H9 (cell line): ENCODE results near the gene PTPN12. TPM values are rescaled to one million over a fixed set of nuclear protein-coding genes. Genes with fewer than 3 reads are reported as not detected.

ENCODE experiments used
- DNase-seq: peaks from one replicate; pipeline ENCODE4 v3.0.0-alpha.2; 2017
- H2AFZ ChIP-seq: one replicate; pipeline ENCODE4 v1.6.1; 2013; ENCODE audit warnings: mild to moderate bottlenecking, low read length, control low read depth, moderate library complexity
- H2AK5ac ChIP-seq: 2 replicates; pipeline ENCODE4 v1.6.1; 2013; ENCODE audit warnings: low read length, control low read depth, mixed read lengths; ENCODE audit not compliant: insufficient read length
- H2BK120ac ChIP-seq: one replicate; pipeline ENCODE4 v1.6.1; 2013; ENCODE audit warnings: low read depth, mild to moderate bottlenecking, low read length, control low read depth, inconsistent platforms; ENCODE audit not compliant: poor library complexity, severe bottlenecking
- H2BK12ac ChIP-seq: 2 replicates; pipeline ENCODE4 v1.6.1; 2013; ENCODE audit warnings: low read length, control low read depth, mixed read lengths, low read depth; ENCODE audit not compliant: insufficient read length
- H2BK15ac ChIP-seq: 2 replicates; pipeline ENCODE4 v1.6.1; 2013; ENCODE audit warnings: low read depth, low read length, control low read depth
- H2BK20ac ChIP-seq: one replicate; pipeline ENCODE4 v1.6.1; 2013; ENCODE audit warnings: low read depth, mild to moderate bottlenecking, low read length, control low read depth, inconsistent platforms; ENCODE audit not compliant: poor library complexity, severe bottlenecking
- H2BK5ac ChIP-seq: 2 replicates; pipeline ENCODE4 v1.6.1; 2013; ENCODE audit warnings: low read length, control low read depth, mixed read lengths; ENCODE audit not compliant: insufficient read length
- H3K14ac ChIP-seq: 2 replicates; pipeline ENCODE4 v1.6.1; 2013; ENCODE audit warnings: low read length, control low read depth; ENCODE audit not compliant: insufficient read depth
- H3K18ac ChIP-seq: 2 replicates; pipeline ENCODE4 v1.6.1; 2013; ENCODE audit warnings: low read depth, mild to moderate bottlenecking, mixed read lengths, low read length, control low read depth; ENCODE audit not compliant: insufficient read length
- H3K23ac ChIP-seq: 2 replicates; pipeline ENCODE4 v1.6.1; 2013; ENCODE audit warnings: low read length, control low read depth, mixed read lengths, low read depth; ENCODE audit not compliant: insufficient read length
- H3K23me2 ChIP-seq: 2 replicates; pipeline ENCODE4 v1.6.1; 2013; ENCODE audit warnings: low read depth, mild to moderate bottlenecking, mixed read lengths, low read length, control low read depth; ENCODE audit not compliant: insufficient read length, poor library complexity, severe bottlenecking
- H3K27ac ChIP-seq: 2 replicates; pipeline ENCODE4 v1.5.1; 2013; ENCODE audit warnings: low read length, control low read depth, mixed read lengths, low read depth; ENCODE audit not compliant: insufficient read length
- H3K27me3 ChIP-seq: 2 replicates; pipeline ENCODE4 v1.6.1; 2013; ENCODE audit warnings: low read length, control low read depth, inconsistent platforms; ENCODE audit not compliant: insufficient read depth
- H3K4ac ChIP-seq: 2 replicates; pipeline ENCODE4 v1.6.1; 2013; ENCODE audit warnings: low read depth, mild to moderate bottlenecking, control low read depth, inconsistent platforms, low read length, moderate library complexity
- H3K4me1 ChIP-seq: 2 replicates; pipeline ENCODE4 v1.6.1; 2013; ENCODE audit warnings: low read length, control low read depth, inconsistent platforms; ENCODE audit not compliant: insufficient read depth
- H3K4me2 ChIP-seq: 2 replicates; pipeline ENCODE4 v1.6.1; 2013; ENCODE audit warnings: low read length, control low read depth, mixed read lengths; ENCODE audit not compliant: insufficient read length, insufficient read depth
- H3K56ac ChIP-seq: 2 replicates; pipeline ENCODE4 v1.6.1; 2013; ENCODE audit warnings: low read depth, mild to moderate bottlenecking, mixed read lengths, low read length, control low read depth; ENCODE audit not compliant: insufficient read length
- H3K79me1 ChIP-seq: 2 replicates; pipeline ENCODE4 v1.6.1; 2013; ENCODE audit warnings: low read depth, mild to moderate bottlenecking, moderate library complexity, low read length, control low read depth, inconsistent platforms; ENCODE audit not compliant: insufficient read depth, poor library complexity, severe bottlenecking
- H3K79me2 ChIP-seq: 2 replicates; pipeline ENCODE4 v1.6.1; 2013; ENCODE audit warnings: low read length, control low read depth, inconsistent platforms; ENCODE audit not compliant: insufficient read depth
- H3K9ac ChIP-seq: 2 replicates; pipeline ENCODE4 v1.6.1; 2013; ENCODE audit warnings: low read length, control low read depth, mixed read lengths; ENCODE audit not compliant: insufficient read length; ENCODE audit errors: extremely low read depth
- H3K9me3 ChIP-seq: one replicate; pipeline ENCODE4 v1.6.1; 2013; ENCODE audit warnings: low read depth, low read length, inconsistent platforms; ENCODE audit not compliant: control insufficient read depth
- H3T11ph ChIP-seq: one replicate; pipeline ENCODE4 v1.6.1; 2013; ENCODE audit warnings: mild to moderate bottlenecking, low read length, control low read depth, inconsistent platforms
- H4K20me1 ChIP-seq: one replicate; pipeline ENCODE4 v1.6.1; 2013; ENCODE audit not compliant: control insufficient read depth, insufficient read length, insufficient read depth
- H4K5ac ChIP-seq: 2 replicates; pipeline ENCODE4 v1.6.1; 2013; ENCODE audit warnings: low read depth, mild to moderate bottlenecking, mixed read lengths, low read length, control low read depth; ENCODE audit not compliant: insufficient read length
- H4K8ac ChIP-seq: replicated peaks from 2 replicates; pipeline ENCODE4 v1.6.1; 2013; ENCODE audit warnings: low read length, control low read depth, mixed read lengths, low read depth; ENCODE audit not compliant: insufficient read length
- H4K91ac ChIP-seq: 2 replicates; pipeline ENCODE4 v1.6.1; 2013; ENCODE audit warnings: low read depth, mild to moderate bottlenecking, moderate library complexity, mixed read lengths, low read length, control low read depth; ENCODE audit not compliant: insufficient read length
- H3K27ac Mint-ChIP-seq, 3 experiments: 2 replicates in 2 of 3; 3 replicates in 1 of 3; pipeline ENCODE4 v1.8.0; 2020 to 2021; ENCODE audit warnings: mixed read lengths in 3 of 3, mild to moderate bottlenecking in 1 of 3, moderate library complexity in 1 of 3
- H3K27me3 Mint-ChIP-seq: 2 replicates; pipeline ENCODE4 v1.8.0; 2021; ENCODE audit warnings: low read depth, mild to moderate bottlenecking, moderate library complexity, mixed read lengths
- H3K36me3 Mint-ChIP-seq, 3 experiments: 2 replicates in 2 of 3; 3 replicates in 1 of 3; pipeline ENCODE4 v1.8.0; 2020 to 2021; ENCODE audit warnings: low read depth in 3 of 3, mixed read lengths in 3 of 3; ENCODE audit not compliant: insufficient read depth in 1 of 3
- H3K4me1 Mint-ChIP-seq, 2 experiments: 2 replicates each; pipeline ENCODE4 v1.8.0; 2020; ENCODE audit warnings: mixed read lengths in 2 of 2
- H3K4me3 Mint-ChIP-seq, 2 experiments: 2 replicates in 1 of 2; 3 replicates in 1 of 2; pipeline ENCODE4 v1.8.0; 2020 to 2021; ENCODE audit warnings: mild to moderate bottlenecking in 2 of 2, mixed read lengths in 2 of 2, moderate library complexity in 1 of 2
- H3K9me3 Mint-ChIP-seq, 2 experiments: 2 replicates in 1 of 2; 3 replicates in 1 of 2; pipeline ENCODE4 v1.8.0; 2020; ENCODE audit warnings: mild to moderate bottlenecking in 2 of 2, mixed read lengths in 2 of 2, moderate library complexity in 1 of 2
- WGBS: extraction: QIAGEN DNeasy Blood & Tissue Kit; methylation state at CpG from one replicate; pipeline ENCODE4 v1.1.7; 2013; ENCODE audit warnings: missing lambda C conversion rate, low lambda C conversion rate, mixed read lengths; ENCODE audit not compliant: insufficient read length; ENCODE audit errors: extremely low coverage; 5-methylcytosine and 5-hydroxymethylcytosine counted together
- total RNA-seq: library from RNA; stranded (reverse); gene quantifications from 2 replicates; pipeline ENCODE4 v1.2.1, GENCODE V29; 2021
- TF ChIP-seq, protein P1 (sequence below): fragments of 200-600 bp; sonication (generic); conservative IDR thresholded peaks from 3 replicates; pipeline ENCODE4 v1.8.0; 2021; ENCODE audit warnings: antibody characterized with exemption, mild to moderate bottlenecking

The PTPN12 gene
- total RNA-seq, 1 experiment from 2014 or later: 128 TPM

DNA sequence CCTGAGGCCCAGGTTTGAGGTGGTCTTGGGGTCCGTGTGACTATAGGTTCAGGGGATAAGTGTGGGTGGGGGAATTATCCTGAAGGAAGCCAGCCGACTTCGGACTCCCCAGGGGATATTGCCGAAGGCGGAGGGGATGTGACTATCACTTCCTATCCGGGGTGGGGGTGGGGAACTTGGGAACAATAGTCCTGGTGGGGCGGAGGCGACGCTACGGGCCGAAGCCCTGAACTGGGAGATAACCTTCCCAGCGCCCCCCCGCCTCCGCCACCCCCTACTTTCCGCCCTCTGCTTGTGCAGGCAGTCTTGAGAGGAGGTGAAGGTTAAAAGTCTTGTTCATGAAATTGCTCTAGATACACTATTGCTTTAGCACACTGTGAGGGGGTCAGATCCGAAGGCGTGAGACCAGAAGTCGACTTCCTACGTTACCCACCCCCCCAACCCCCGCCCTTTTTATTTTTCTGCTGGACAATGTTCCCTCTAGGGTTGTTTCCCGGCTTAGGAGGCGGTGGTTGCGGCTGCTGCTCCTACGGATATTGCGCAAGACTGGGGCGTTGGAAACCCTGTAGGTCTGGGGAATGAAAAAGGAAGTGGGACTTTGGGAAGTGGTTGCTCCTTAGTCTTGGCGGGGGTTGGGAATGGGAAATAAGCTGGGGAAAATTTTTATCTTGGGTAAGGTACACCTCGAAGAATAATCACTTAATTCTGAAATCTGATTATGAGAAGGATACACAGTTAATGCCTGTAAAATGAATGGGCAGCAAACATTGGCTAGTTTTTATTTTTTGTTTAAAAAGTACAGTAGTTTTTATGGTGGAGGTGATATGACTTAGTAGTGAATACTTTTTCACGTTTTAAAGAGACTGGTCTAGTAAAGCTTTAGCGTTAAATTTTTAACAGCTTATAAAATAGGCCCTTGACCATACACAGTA, 1.5 kb downstream of the PTPN12 start:
- Histone ChIP-seq H3K9ac (peak overlapping the region; percentile 93), H2AFZ (no peak overlapping the region)

More for the DNA sequence above, 1.5 kb downstream of the PTPN12 start:
- Histone ChIP-seq H2BK12ac (no peak overlapping the region), H3K23me2 (peaks cover 6% of the 10 kb centered on the region), H3K56ac (peak overlapping the region; percentile 14), H2BK5ac (no peak overlapping the region), H3K27me3 (no peaks in the 10 kb centered on the region), H4K20me1 (no peaks in the 10 kb centered on the region), H4K8ac (no peak overlapping the region), H3K4me1 (no peaks in the 10 kb centered on the region; the same call in 1 of the 2 replicates), H4K91ac (no peak overlapping the region), H3K18ac (peak overlapping the region; percentile 93), H2BK15ac (no peak overlapping the region), H3T11ph (no peak overlapping the region), H2BK120ac (no peak overlapping the region), H3K79me2 (peaks cover 37% of the 10 kb centered on the region; the same call in 1 of the 2 replicates), H3K79me1 (peaks cover 4% of the 10 kb centered on the region), H3K27ac (peak overlapping the region; percentile 84), H3K14ac (peak overlapping the region; percentile 93), H3K4me2 (peak overlapping the region; percentile 91), H3K4ac (no peak overlapping the region), H2BK20ac (no peak overlapping the region), H4K5ac (no peak overlapping the region), H3K9me3 (no peaks in the 10 kb centered on the region), H2AK5ac (no peak overlapping the region), H3K23ac (peak overlapping the region; percentile 36)
- DNase-seq: peak; percentile 77
- Mint-ChIP-seq H3K27ac (peak overlapping the region; percentile 97 to 100 (median 98)), H3K36me3 (peaks cover 12 to 14% (median 13%) of the 10 kb centered on the region in 3 experiments), H3K4me1 (peaks cover 35 to 44% of the 10 kb centered on the region in 2 experiments), H3K27me3 (no peaks in the 10 kb centered on the region), H3K4me3 (peak overlapping the region; percentile 97 to 99), H3K9me3 (peaks cover 10 to 13% of the 10 kb centered on the region in 2 experiments)
- TF ChIP-seq, protein P1, sequence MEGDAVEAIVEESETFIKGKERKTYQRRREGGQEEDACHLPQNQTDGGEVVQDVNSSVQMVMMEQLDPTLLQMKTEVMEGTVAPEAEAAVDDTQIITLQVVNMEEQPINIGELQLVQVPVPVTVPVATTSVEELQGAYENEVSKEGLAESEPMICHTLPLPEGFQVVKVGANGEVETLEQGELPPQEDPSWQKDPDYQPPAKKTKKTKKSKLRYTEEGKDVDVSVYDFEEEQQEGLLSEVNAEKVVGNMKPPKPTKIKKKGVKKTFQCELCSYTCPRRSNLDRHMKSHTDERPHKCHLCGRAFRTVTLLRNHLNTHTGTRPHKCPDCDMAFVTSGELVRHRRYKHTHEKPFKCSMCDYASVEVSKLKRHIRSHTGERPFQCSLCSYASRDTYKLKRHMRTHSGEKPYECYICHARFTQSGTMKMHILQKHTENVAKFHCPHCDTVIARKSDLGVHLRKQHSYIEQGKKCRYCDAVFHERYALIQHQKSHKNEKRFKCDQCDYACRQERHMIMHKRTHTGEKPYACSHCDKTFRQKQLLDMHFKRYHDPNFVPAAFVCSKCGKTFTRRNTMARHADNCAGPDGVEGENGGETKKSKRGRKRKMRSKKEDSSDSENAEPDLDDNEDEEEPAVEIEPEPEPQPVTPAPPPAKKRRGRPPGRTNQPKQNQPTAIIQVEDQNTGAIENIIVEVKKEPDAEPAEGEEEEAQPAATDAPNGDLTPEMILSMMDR: no peak
- no CpG with 5 or more reads among the region's 30 CpGs for WGBS
